PC-9 (cell line): ENCODE data around the gene RARS2.

Source experiments
- CTCF ChIP-seq: fragments of 200-600 bp; sonication (generic); conservative IDR thresholded peaks from 2 replicates; pipeline ENCODE4 v1.6.1; 2017; ENCODE audit warnings: mixed run types, antibody characterized with exemption, mild to moderate bottlenecking, moderate library complexity
- EZH2 ChIP-seq: fragments of 200-600 bp; sonication (generic); IDR thresholded peaks from 2 replicates; pipeline ENCODE4 v1.8.0; 2017; ENCODE audit warnings: antibody characterized with exemption, low read depth

GRCh38 chr6:87504441-87504840 is 85.3 kb downstream of the RARS2 start:
- no peak for TF ChIP-seq CTCF
- TF ChIP-seq EZH2, result no peak
